Dermis microvascular lymphatic vessel endothelial cell (primary cell): ENCODE data around the gene TECTA. TPM values are rescaled to one million over a fixed set of nuclear protein-coding genes. Genes with fewer than 3 reads are reported as not detected.
"Not testable (repeated sequence)": the region's sequence is repeated elsewhere in the genome, so short reads cannot be mapped to it uniquely, and the experiment has no call there.

Experiments
- DNase-seq, 2 donors: peaks; one replicate each; pipeline versions ENCODE4 v3.0.0 to v3.0.0-alpha.2; 2010; ENCODE audit warnings: low read depth in 2 of 2
- total RNA-seq: library from RNA; depleted of rRNA; stranded (reverse); fragments of >200 nt; gene quantifications from 2 replicates; pipeline ENCODE4 v1.2.1, GENCODE V29; 2014

Gene TECTA
- total RNA-seq, 1 donor from 2014 or later: 0.26 TPM

GRCh38 chr11:121163658-121164308, 62.7 kb downstream of the TECTA start:
- no peak for DNase-seq

GRCh38 chr11:121177629-121178028, 76.6 kb downstream of the TECTA start:
- not testable (repeated sequence) for DNase-seq

- no peak for DNase-seq
Observed at GRCh38 chr11:121179306-121179705, 78.3 kb downstream of the TECTA start.

- DNase-seq: no peak
Observed at GRCh38 chr11:121180183-121180582, 79.1 kb downstream of the TECTA start.

- no peak for DNase-seq
Observed at GRCh38 chr11:121188776-121189175, 87.7 kb downstream of the TECTA start.

- no peak for DNase-seq
Observed at GRCh38 chr11:121191818-121192217, 90.8 kb downstream of the TECTA start.

GRCh38 chr11:121194731-121195596, 93.9 kb downstream of the TECTA start:
- DNase-seq: peak; percentile 46 to 71

GRCh38 chr11:121198491-121198890, 97.4 kb downstream of the TECTA start:
- DNase-seq: no peak

- DNase-seq: no peak
Observed at GRCh38 chr11:121199516-121199915, 98.5 kb downstream of the TECTA start.

- DNase-seq: no peak
Observed at GRCh38 chr11:121206810-121207209, 105.8 kb downstream of the TECTA start.

GRCh38 chr11:121207485-121208115, 106.6 kb downstream of the TECTA start:
- DNase-seq: no peak

GRCh38 chr11:121210445-121211080, 109.5 kb downstream of the TECTA start:
- DNase-seq: no peak

GRCh38 chr11:121211626-121212025, 110.6 kb downstream of the TECTA start:
- no peak for DNase-seq

GRCh38 chr11:121212536-121213361, 111.7 kb downstream of the TECTA start:
- DNase-seq: no peak

GRCh38 chr11:121213362-121213893, 112.4 kb downstream of the TECTA start:
- no peak for DNase-seq

- DNase-seq: no peak
Observed at GRCh38 chr11:121214861-121215260, 113.8 kb downstream of the TECTA start.

GRCh38 chr11:121221496-121222200, 120.6 kb downstream of the TECTA start:
- DNase-seq: no peak

- no peak for DNase-seq
Observed at GRCh38 chr11:121223161-121223560, 122.1 kb downstream of the TECTA start.

- no peak for DNase-seq
Observed at GRCh38 chr11:121225382-121225781, 124.3 kb downstream of the TECTA start.
